Pons (tissue), 1 donor: ENCODE results near the gene NAT8.
"Not testable (repeated sequence)": the region's sequence is repeated elsewhere in the genome, so short reads cannot be mapped to it uniquely, and the experiment has no call there.

Source experiments
- DNase-seq: peaks from one replicate; pipeline ENCODE4 v3.0.0-alpha.2; 2016; ENCODE audit warnings: low spot score

Gene NAT8

DNA sequence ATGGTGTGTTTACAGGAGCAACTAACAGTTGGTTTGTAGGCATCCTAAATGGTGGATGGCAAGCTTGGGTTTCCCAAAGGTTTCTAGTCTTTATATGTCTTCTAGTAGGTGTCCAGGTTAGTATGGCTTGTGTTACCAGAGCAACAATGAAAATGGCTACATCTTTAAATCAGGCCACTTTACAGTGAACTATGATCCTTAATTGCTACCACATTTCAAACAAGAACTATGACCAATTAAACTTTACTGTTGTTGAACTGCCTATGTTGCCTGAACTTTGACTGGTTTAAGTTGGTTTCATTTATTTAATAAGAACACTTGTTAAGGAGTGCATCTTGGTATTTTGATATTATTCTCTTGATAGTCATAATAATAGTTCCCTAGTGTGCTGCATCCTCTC lies 5.2 kb downstream of the NAT8 start:
- DNase-seq, result not testable (repeated sequence)

DNA sequence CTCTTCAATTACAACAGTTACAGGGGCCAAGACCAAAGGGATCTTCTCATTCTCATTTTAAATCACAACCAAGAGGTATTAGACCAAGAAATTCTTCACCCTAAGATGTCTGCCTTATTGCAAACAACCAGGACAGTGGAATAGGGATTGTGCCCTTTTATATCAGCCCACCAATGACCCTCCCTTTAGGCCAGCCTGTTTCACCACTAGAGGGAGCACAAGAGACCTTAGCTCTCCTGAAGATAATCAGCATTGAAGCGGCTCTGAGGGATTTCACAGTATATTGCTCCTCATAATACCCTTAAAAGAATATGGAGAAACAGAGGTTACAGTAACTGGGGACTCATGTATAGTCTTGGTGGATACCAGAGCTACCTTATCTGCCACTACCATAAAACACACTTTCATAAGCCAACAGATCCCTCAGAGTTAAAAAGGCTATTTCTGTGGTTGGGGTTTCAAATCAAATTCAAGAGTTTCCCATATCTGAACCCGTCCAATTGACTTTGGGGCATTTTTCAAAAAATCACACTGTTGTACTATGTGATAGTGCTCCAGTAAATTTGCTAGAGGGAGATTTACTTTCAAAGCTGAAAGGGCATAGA lies 11.5 kb downstream of the NAT8 start:
- not testable (repeated sequence) for DNase-seq

DNA sequence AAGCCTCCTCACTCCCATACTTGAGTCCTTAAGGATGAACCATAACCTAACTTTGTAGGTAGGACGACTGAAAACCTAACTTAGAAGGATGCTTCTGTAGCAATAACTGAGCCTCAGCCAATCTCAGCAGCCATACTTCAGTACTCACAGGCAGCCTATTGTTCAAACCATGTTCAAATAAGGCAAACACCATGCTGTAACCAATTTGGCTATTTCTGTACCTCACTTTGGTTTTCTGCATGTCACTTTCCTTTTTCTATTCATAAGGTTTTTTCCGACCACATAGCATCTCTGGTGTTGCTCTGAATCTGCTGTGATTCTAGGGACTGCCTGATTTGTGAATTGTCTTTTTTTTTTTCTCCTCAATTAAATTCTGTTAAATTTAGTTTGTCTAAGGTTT lies 13.7 kb downstream of the NAT8 start:
- DNase-seq, result not testable (repeated sequence)

DNA sequence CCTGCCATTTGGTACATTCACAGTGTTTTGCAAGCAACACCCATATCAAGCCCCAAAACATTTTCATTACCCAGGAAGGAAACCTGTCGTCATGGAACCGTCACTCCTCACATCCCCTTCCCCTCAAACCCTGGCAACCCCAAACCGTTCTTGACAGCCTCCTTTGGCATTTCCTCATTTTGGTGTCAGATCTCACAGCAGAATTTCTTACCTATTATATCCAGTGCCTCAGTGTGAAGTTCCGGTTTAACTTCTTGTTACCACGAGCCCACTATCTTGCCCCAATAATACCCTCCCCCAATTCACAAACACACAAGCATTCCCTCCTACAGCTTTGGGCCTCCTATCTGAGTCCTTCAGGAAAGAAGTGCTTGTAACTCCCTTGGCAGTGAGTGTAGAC lies 16.0 kb downstream of the NAT8 start:
- not testable (repeated sequence) for DNase-seq

DNA sequence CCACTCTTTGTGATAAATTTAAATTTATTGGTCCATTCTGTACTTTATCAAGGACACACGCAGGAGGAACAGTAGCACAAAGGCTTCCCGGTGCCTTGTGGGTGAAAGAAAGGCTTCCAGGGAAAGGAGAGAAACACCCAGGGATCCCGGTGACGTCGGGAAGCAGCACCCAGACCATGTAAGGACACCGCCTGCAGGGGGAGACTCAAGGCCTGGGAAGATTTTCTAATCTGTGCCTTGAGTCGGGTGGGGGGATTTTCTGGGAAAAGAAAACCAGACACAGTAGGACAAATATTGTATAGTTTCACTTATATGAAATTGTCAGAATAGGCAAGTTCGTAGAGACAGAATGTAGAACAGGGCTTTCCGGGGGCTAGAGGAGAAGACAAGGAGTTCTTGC lies 17.6 kb downstream of the NAT8 start:
- DNase-seq, result not testable (repeated sequence)

DNA sequence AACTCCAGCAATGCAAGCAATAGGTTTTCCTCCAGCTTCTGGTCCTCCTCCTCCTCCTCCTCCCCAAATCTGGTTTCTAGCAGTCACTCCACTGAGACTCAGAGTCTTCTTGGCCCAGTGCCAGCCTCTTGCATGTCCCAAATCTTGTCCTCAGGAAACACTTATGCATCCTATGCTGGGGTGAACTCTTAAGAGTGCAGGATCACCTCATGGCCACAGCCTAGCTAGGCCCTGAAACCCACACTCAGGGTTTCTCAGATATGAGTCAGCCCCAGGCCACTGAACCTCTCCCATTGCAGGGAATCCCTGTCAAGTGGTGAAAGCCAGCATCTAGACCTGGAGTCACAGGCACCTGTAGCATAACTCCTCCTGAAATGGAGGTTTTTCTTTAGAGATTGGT lies 18.2 kb downstream of the NAT8 start:
- DNase-seq, result not testable (repeated sequence)

DNA sequence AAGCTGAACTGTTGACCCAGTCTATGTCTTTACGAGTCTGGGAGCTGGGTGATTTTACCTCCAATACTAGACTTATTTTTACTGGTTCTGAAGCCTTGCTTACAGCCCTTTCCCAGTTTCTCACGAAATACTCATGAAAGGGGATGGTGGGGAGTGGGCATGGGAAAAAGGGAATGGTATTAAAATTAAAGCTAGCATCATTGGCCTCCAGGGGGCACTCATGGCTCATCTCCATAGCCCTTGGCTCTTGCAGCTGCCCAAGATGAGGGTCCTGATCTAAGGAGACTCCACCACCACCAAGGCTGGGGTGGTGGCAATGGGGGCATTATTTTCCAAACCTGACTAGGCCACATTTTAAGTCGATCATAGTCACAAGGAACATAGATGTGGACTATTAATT lies 22.3 kb downstream of the NAT8 start:
- not testable (repeated sequence) for DNase-seq

DNA sequence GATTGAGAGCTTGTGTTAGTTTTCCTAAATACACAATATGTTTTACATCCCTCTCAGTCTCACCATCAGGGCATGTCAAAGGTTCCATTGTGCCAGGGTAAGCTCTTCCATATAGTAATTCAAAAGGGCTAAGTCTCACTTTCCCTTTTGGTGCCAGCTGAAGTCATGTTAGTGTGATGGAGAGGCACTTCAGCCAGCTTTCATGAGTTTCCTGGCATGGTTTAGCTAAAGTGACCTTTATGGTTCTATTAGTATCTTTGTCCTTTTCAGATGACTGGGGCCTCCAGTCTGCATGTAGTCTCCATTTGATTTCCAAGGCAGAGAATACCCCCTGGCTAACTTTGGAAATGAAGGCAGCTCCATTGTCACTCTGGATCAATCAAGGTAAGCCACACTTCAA lies 27.2 kb downstream of the NAT8 start:
- DNase-seq, result no peak

DNA sequence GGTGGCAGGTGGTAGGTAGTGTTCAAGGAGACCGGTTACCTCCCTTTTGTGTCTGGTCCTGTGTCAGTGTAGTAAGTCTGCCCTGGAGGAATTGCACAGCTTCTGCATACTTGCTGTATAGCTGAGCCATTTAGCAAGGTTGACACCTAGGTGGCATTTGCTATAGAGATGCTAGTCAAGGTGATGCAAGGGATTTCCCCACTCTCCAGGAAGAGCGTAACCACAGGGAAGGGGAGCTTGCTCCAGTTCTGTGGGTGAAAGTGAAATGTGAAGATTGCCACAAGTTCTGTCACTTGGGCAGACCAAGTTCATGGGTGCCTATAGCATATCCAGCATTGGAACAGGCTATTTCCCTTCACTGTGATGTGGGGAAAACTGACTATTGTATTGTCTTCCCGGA lies 28.1 kb downstream of the NAT8 start:
- DNase-seq, result no peak

DNA sequence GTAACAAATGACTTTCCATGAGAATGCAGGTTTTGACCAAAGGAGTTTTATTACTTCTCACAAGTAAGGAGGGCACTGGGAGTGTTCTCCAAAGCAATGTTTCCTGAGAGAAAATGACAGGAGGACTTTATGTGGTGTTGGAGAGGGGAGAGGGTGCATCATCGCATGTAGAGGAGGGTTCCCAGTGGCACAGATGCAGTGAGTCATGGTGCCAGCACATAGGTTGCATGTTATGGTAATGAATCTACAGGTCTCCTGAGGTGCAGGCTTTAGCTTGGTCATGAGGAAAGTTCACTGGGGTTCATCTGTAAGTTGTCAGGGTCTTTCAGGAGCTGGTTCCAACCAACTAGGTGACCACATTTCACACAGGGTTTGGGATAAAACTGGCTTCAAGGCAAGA lies 30.4 kb downstream of the NAT8 start:
- no peak for DNase-seq

DNA sequence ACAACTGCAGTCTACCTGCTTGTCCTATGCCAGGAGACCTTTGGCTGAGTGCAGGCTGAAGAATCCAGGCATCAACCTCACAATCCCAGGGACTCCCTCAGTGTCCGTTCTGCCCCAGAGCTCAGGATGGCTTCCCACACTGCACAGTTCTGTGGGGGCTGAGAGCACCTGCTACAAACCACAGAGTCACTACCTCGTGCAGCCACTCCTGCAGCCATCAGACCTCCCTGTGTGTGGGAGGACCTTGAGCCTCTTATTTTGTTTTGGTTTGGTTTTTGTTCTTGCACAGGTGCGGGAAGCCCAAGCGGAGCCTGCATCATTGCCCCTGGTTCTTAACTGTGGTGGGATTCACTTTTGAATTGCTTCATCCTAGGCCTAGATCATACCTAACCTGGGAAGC lies 31.0 kb downstream of the NAT8 start:
- DNase-seq, result no peak

DNA sequence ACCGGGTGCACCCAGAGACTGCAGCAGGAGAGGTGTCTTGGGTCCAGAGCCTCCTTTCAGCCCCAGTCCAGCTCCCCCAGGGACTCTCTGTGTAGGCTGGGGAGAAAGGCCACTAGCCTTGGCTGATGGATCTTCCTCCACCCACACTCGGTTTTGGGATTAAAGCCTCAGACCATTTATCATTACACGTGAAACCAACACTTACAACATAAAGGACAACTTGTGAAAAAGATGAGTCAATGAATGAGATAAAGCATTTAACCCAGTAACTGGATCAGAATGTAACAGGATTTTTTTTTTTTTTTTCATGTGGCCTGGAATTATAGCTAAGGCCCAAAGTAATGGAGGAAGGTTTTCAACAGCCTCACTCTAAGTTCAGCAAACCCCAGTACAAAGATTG lies 32.1 kb downstream of the NAT8 start:
- no peak for DNase-seq

DNA sequence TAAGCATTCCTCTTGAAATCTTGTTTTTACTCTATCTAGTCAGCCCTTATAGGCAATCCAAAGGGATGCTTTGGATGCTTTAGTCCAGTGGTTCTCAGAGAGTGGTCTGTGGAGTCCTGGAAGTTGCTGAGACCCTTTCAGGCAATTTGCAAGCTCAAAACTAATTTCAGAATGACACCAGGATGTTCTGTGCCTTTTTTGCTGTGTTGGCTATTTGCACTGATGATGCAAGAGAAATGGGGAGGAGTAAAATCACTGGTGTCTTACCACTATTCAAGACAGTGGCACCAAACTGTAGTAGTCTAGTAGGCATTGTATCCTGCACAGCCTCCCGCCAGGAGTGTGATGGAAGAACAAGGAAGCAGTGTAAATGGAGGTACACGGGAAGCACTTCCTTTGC lies 37.6 kb downstream of the NAT8 start:
- not testable (repeated sequence) for DNase-seq

DNA sequence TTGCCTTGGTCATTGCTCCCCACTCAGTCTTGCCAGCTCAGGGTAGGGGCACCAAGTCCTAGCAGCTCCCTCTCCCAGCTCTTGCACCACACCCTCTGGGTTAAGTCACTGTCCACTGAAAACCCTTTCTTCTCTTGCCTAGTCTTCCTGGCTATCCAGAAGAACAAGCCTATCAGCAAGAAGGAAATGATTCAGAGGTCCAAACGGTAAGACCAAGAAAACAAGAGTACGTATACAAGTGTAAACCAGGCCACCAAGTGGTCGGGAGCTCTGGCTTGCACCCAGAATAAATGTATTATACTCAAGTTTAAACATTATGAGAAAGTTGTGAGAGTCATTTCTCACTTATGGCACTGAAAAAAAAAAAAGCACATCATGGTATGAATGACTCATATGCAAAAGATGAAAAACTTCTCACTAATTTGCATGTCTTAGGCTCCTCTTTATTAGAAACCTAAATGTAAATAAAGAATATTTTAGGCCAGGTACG lies 39.1 kb downstream of the NAT8 start:
- not testable (repeated sequence) for DNase-seq

DNA sequence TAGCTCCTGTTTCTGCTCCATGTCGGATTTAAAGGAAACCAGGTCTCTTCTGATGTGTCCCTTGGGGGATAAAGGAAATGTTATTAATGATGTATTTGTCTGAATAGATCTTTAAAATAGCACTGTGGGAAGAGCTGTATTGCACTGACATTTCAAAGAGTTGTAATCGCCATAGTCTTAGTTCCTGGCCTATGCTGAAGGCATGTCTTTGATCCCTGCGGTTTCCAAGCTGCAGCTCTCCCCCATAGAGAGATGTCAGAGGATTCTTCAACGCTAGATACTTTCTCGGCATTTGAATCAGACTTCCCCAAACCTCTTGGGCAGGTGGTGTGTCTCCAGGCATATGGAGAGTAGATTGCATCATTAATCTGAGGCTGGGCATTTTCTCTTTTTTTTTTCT lies 40.4 kb downstream of the NAT8 start:
- no peak for DNase-seq

DNA sequence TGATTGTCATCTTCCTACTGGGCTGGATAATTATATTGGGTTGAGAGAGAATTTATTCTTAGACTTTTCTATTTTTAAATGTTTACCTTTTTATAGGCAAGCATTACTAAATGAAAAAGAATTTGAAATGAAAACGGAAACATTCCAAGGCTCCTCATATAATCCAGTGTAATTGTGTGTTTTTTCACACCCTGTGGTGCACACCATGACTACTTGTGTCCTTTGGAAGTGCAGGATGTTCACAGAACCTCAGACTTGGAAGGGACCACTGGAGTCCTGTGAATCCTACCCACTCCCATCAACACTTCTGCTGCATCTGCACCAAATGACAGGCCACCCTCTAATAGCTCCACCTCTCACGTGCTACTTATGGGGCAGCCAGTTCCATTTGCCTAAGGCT lies 48.0 kb downstream of the NAT8 start:
- DNase-seq, result no peak

DNA sequence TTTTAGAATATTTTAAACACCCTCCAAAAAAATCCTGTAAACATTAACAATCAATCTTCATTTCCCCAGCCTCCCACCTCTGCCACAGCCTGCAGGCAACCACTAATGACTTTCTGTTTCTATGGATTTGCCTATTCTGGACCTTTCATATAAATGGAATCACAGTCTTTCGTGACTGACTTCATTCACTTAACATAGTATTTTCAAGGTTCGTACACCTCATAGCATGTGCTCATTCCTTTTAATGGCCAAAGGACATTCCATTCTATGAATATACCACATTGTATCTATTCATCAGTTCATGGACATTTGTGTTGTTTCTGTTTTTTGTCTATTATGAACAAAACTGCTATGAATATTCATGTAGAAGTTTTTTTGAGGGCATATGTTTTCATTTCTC lies 48.5 kb downstream of the NAT8 start:
- DNase-seq, result no peak
